HG03175 (cell line): ENCODE data around the gene FRMD8.
A peak's percentile ranks its signal among the peaks of the same experiment; 100 is the strongest.
"Not testable (repeated sequence)": the region's sequence is repeated elsewhere in the genome, so short reads cannot be mapped to it uniquely, and the experiment has no call there.

Source experiments
- ATAC-seq: cut with Tn5 transposase; IDR thresholded peaks from one replicate; pipeline ENCODE4 v1.9.1; 2021; ENCODE audit warnings: mild to moderate bottlenecking, moderate library complexity; ENCODE audit not compliant: unreplicated experiment

FRMD8 gene

DNA sequence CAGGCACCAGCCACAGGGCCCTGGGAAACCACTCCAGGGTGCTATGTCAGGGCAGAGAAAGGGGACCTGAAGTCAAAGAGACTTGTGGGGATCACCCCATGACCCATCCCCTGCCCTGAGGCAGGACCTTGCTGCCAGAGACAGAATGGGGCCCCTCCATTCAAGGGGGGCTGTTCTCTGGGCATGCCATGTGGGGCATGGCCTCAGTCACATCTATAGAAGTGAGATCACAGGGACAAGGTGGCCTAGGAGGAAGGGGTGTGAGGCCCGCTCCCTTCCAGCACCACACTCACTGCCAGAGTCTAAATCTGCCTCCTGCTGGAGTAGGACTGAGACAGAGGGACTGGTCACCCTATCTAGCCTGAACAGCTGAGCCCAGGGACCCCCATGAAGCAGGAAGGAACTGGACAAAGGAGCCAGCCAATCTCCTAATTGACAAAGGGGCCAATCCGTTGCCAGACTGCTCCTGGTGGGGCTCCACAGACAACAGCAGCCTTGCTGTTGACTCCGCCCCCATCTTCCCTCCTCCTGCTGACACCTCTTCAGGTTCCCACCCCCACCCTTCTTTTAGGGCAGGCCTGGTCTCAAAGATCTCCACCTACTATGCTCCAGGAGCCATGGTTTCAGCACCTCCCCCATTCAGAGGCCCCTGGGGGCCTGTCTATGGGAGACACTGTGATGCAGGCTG, 62.1 kb downstream of the FRMD8 start:
- no peak for ATAC-seq

DNA sequence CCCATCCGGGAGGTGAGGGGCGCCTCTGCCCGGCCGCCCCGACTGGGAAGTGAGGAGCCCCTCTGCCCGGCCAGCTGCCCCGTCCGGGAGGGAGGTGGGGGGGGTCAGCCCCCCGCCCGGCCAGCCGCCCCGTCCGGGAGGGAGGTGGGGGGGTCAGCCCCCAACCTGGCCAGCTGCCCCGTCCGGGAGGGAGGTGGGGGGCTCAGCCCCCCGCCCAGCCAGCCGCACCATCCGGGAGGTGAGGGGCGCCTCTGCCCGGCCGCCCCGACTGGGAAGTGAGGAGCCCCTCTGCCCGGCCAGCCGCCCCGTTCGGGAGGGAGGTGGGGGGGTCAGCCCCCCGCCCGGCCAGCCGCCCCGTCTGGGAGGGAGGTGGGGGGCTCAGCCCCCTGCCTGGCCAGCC, 64.9 kb downstream of the FRMD8 start:
- not testable (repeated sequence) for ATAC-seq

DNA sequence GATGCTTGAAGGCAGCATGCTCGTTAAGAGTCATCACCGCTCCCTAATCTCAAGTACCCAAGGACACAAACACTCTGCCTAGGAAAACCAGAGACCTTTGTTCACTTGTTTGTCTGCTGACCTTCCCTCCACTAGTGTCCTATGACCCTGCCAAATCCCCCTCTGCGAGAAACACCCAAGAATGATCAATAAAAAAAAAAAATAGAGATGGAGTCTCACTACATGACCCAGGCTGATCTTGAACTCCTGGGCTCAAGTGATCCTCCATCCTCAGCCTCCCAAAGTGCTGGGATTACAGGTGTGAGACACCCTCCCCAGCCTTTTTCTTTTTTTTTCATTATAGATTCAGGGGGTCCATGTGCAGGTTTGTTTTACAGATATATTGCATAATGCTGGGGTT, 65.8 kb downstream of the FRMD8 start:
- not testable (repeated sequence) for ATAC-seq

DNA sequence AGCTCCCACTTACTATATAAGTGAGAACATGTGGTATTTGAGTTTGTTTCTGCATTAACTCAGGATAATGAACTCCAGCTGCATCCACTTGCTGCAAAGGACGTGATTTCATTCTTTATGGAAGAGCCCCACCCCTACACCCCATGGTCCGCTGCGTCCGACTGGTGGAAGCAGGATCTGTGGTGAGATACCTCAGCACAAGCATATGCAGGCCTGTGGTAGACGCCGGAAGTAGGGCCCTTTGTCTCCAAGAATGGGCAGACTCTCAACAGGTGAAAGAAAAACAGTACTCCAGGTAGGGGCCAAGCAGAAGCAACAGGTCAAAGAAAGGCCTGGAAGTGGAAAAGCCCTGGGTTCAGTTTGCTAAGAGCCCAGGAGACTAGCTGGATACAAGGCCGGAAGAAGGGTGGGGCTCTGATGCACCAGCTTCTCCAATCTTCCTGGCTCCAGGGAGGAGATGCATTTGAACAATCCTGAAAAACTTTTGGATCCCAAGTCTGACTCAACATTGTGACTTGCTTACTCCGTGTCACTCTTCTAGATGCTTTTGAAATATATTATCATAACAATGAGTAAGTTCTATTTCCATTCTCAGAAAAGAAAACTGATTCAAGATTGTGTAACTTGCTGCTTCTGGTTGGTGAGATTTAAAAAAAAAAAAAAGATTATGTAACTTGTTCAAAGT, 66.5 kb downstream of the FRMD8 start:
- no peak for ATAC-seq

DNA sequence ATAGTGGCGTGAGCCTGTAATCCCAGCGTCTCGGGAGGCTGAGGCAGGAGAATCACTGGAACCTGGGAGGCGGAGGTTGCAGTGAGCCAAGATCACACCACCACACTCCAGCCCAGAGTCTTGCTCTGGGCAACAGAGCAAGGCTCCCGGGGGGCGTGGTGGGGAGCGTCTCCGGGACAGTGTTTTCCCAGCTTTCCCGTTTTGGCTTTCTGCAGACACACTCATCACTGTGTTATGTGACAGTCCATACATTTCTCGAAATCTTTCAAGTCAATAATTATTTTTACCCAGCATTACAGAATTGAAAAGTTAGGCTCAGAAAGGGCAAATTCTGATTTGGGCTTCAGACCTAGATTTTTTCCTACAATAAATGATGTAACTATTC, 67.9 kb downstream of the FRMD8 start:
- ATAC-seq: no peak

DNA sequence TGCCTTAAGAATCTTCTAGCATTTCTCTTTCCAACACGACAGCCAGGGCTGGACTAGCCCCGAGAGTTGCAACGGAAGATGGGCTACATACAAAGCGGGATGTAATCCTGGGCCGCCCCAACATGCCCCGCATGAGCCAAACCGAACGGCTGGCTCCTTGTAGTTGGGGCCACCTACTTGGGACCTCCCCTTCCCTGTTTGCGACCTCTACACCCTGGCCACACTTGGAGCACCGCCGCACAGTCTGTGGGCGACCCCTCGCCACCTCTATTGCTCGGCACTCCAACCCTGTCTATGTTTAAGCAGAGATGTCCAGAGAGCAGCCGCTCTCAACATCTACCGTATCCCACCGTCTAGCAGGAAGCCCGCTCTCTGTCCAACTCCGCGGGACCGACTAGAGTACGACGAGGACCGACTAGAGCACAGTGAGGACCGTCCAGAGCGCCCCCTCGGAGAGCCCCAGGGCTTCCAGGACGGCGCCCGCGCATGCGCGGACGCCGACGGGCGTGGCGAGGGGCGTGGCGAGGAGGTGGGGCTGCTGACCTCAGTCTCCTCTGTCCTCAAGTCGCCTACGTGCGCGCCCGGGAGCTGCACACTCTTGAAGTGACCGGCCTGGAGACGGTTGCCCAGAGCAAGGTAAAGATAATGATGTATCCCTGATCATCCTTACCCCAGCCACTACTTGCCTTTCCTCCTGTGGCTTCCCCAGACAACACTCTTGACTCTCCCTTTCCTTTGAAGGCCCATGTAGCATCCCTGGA, 68.4 kb downstream of the FRMD8 start:
- ATAC-seq: peak; percentile 78

DNA sequence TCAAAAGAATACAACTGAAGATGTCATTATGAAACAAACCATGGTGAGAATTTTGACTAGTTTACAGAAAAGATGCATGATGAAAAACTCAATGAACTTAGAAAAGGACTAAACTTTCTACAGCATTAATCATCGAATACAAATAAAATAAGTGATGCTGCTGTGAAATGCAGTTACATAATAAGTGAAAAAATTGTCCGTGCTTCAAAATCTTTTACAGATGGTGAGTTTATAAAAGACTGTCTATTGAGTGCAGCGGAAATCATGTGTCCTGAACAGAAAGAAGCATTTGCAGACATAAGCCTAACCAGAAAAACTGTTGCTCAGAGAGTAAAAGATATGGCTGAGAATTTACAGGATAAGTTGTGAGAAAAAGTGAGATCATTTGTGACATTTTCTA, 70.0 kb downstream of the FRMD8 start:
- ATAC-seq: no peak

DNA sequence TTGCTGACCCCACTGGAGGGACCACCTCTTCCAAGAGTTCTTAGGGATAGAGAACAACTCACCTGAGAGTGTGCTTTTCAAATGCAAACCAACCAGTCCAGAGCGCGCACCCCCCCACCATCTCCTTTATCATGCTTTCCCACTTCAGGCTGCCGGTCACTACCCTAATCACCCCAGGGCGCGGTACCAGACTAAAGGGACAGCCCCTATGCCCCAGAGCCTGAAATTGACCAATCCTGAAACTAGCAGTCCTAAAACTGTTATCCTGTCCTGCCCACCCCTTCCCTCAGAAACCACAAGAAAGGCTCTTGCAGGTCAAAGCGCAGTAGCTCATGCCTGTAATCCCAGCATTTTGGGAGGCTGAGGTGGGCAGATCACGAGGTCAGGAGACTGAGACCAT, 73.1 kb downstream of the FRMD8 start:
- ATAC-seq: no peak
